Stimulated activated CD4-positive, alpha-beta T cell treated with anti-CD3 and anti-CD28 coated beads, Interleukin-15, amount 100 ng/mL, for 48 hours (primary cell): Measurements from ENCODE around the gene CASKIN1.
A peak's percentile ranks its signal among the peaks of the same experiment; 100 is the strongest.

Experiments
- DNase-seq, 2 donors: peaks; one replicate each; pipeline ENCODE4 v3.0.0-alpha.2; 2020; ENCODE audit warnings: low read depth in 2 of 2

CASKIN1 gene

GRCh38 chr16:2155977-2156848 is 40.2 kb downstream of the CASKIN1 start:
- DNase-seq = no peak

GRCh38 chr16:2155091-2155950 is 41.1 kb downstream of the CASKIN1 start, which contains the start of gene TRAF7:
TSS of gene TRAF7 (plus strand) at chr16:2155782. CDS start at chr16:2163921, 8,139 bp downstream.
- peak; percentile 96 to 98 for DNase-seq

- no peak for DNase-seq
Measured at GRCh38 chr16:2154533-2155090, 41.8 kb downstream of the CASKIN1 start.

- no peak for DNase-seq
Measured at GRCh38 chr16:2152695-2153506, 43.5 kb downstream of the CASKIN1 start.

- DNase-seq = no peak
Measured at GRCh38 chr16:2151188-2152091, 45.0 kb downstream of the CASKIN1 start.

- no peak for DNase-seq
Measured at GRCh38 chr16:2150418-2151187, 45.8 kb downstream of the CASKIN1 start.

- DNase-seq = no peak
Measured at GRCh38 chr16:2149630-2150417, 46.6 kb downstream of the CASKIN1 start.

- no peak for DNase-seq
Measured at GRCh38 chr16:2148714-2149629, 47.4 kb downstream of the CASKIN1 start.

- DNase-seq = no peak
Measured at GRCh38 chr16:2147981-2148671, 48.3 kb downstream of the CASKIN1 start, which contains the start of gene RAB26. TSS of gene RAB26 (plus strand) at chr16:2148625. CDS start at chr16:2148784, 159 bp downstream.

GRCh38 chr16:2147378-2147777 is 49.0 kb downstream of the CASKIN1 start:
- DNase-seq = no peak

- no peak for DNase-seq
Measured at GRCh38 chr16:2145843-2146242, 50.6 kb downstream of the CASKIN1 start.

GRCh38 chr16:2143878-2144485 is 52.4 kb downstream of the CASKIN1 start:
- DNase-seq = no peak

GRCh38 chr16:2142942-2143877 is 53.2 kb downstream of the CASKIN1 start:
- DNase-seq = no peak

- DNase-seq = peak; percentile 93 to 98
Measured at GRCh38 chr16:2135770-2136490, 60.5 kb downstream of the CASKIN1 start, which contains the start of gene PKD1. TSS of gene PKD1 (minus strand) at chr16:2135898. CDS start at chr16:2135689, 209 bp downstream.
